WTC11 (cell line): ENCODE data around the gene C10orf71. TPM values are rescaled to one million over a fixed set of nuclear protein-coding genes. Genes with fewer than 3 reads are reported as not detected.

Experiments
- ATAC-seq: fragments of 200-7000 bp; cut with Tn5 transposase; 2 replicates; pipeline ENCODE4 v1.10.0; 2021; ENCODE audit warnings: mild to moderate bottlenecking, moderate library complexity
- CTCF ChIA-PET: fragments of 300-600 bp; sonication (Branson Sonifier 250); formaldehyde crosslinking; loops from one replicate; lab custom pipeline; 2021; ENCODE audit warnings: antibody characterized with exemption; lab: Charles Lee
- POLR2A ChIA-PET: fragments of 350-600 bp; sonication (Branson Sonifier 250); formaldehyde crosslinking; loops from one replicate; lab custom pipeline; 2021; ENCODE audit warnings: antibody characterized with exemption; lab: Charles Lee
- DNase-seq: peaks from one replicate; pipeline ENCODE4 v3.0.0; 2021; ENCODE audit warnings: low spot score
- H3K27ac Mint-ChIP-seq: 2 replicates; pipeline ENCODE4 v1.8.0; 2021; ENCODE audit warnings: mixed read lengths
- H3K27me3 Mint-ChIP-seq: 2 replicates; pipeline ENCODE4 v1.8.0; 2021; ENCODE audit warnings: low read depth, mild to moderate bottlenecking, moderate library complexity, mixed read lengths
- H3K36me3 Mint-ChIP-seq: 2 replicates; pipeline ENCODE4 v1.8.0; 2021; ENCODE audit warnings: mixed read lengths
- H3K4me1 Mint-ChIP-seq: 2 replicates; pipeline ENCODE4 v1.8.0; 2022; ENCODE audit warnings: mixed read lengths
- H3K4me3 Mint-ChIP-seq: 2 replicates; pipeline ENCODE4 v1.8.0; 2021; ENCODE audit warnings: mild to moderate bottlenecking, moderate library complexity, mixed read lengths
- H3K9me3 Mint-ChIP-seq: 2 replicates; pipeline ENCODE4 v1.8.0; 2021; ENCODE audit warnings: mixed read lengths
- ELF4 ChIP-seq: sonication (generic); formaldehyde crosslinking; IDR thresholded peaks from 2 replicates; pipeline ENCODE4 v1.8.1; 2022; ENCODE audit warnings: low read depth, mild to moderate bottlenecking, moderate library complexity, missing genetic modification reagents
- ESRRA ChIP-seq: sonication (generic); formaldehyde crosslinking; IDR thresholded peaks from 2 replicates; pipeline ENCODE4 v1.8.1; 2022; ENCODE audit warnings: mild to moderate bottlenecking, missing genetic modification reagents, borderline replicate concordance
- KAT7 ChIP-seq: sonication (generic); formaldehyde crosslinking; IDR thresholded peaks from 2 replicates; pipeline ENCODE4 v1.8.1; 2023; ENCODE audit warnings: missing genetic modification reagents, mild to moderate bottlenecking, borderline replicate concordance
- MYBL2 ChIP-seq: sonication (generic); formaldehyde crosslinking; IDR thresholded peaks from 2 replicates; pipeline ENCODE4 v1.8.1; 2023; ENCODE audit warnings: mild to moderate bottlenecking, moderate library complexity, missing genetic modification reagents
- NFATC4 ChIP-seq: fragments of 250-450 bp; sonication (Bioruptor Pico); IDR thresholded peaks from 2 replicates; pipeline ENCODE4 v1.9.0; 2021; ENCODE audit warnings: mild to moderate bottlenecking
- NR3C1 ChIP-seq: sonication (generic); formaldehyde crosslinking; conservative IDR thresholded peaks from 2 replicates; pipeline ENCODE4 v1.8.1; 2023; ENCODE audit warnings: low read depth, mild to moderate bottlenecking, missing genetic modification reagents
- SMAD4 ChIP-seq: sonication (generic); formaldehyde crosslinking; IDR thresholded peaks from 2 replicates; pipeline ENCODE4 v1.8.0; 2022; ENCODE audit warnings: mild to moderate bottlenecking, missing genetic modification reagents
- TP53 ChIP-seq: sonication (generic); formaldehyde crosslinking; IDR thresholded peaks from 2 replicates; pipeline ENCODE4 v1.8.1; 2023; ENCODE audit warnings: mild to moderate bottlenecking, missing genetic modification reagents
- ZNF219 ChIP-seq: sonication (generic); formaldehyde crosslinking; IDR thresholded peaks from 2 replicates; pipeline ENCODE4 v1.8.0; 2023; ENCODE audit warnings: missing genetic modification reagents, mild to moderate bottlenecking, borderline replicate concordance
- ZNF263 ChIP-seq: sonication (generic); formaldehyde crosslinking; IDR thresholded peaks from 2 replicates; pipeline ENCODE4 v1.8.1; 2022; ENCODE audit warnings: low read depth, mild to moderate bottlenecking, moderate library complexity, missing genetic modification reagents
- total RNA-seq: library from RNA; stranded (reverse); gene quantifications from 3 replicates; pipeline ENCODE4 v1.2.3, GENCODE V29; 2021
- TF ChIP-seq, protein P1 (sequence below): sonication (generic); formaldehyde crosslinking; IDR thresholded peaks from 2 replicates; pipeline ENCODE4 v1.8.0; 2022; ENCODE audit warnings: mild to moderate bottlenecking, missing genetic modification reagents
- TF ChIP-seq, protein P2 (sequence below): sonication (generic); formaldehyde crosslinking; IDR thresholded peaks from 2 replicates; pipeline ENCODE4 v1.8.1; 2023; ENCODE audit warnings: mild to moderate bottlenecking, missing genetic modification reagents, borderline replicate concordance
- TF ChIP-seq, protein P3 (sequence below): sonication (generic); formaldehyde crosslinking; IDR thresholded peaks from 2 replicates; pipeline ENCODE4 v1.8.1; 2023; ENCODE audit warnings: mild to moderate bottlenecking, missing genetic modification reagents, moderate library complexity
- TF ChIP-seq, protein P4 (sequence below): fragments of 250-450 bp; sonication (Bioruptor Pico); IDR thresholded peaks from 2 replicates; pipeline ENCODE4 v1.9.0; 2021; ENCODE audit warnings: mild to moderate bottlenecking
- TF ChIP-seq, protein P5 (sequence below): sonication (generic); formaldehyde crosslinking; IDR thresholded peaks from 2 replicates; pipeline ENCODE4 v1.8.0; 2022; ENCODE audit warnings: mild to moderate bottlenecking, missing genetic modification reagents
- TF ChIP-seq, protein P6 (sequence below): sonication (generic); formaldehyde crosslinking; IDR thresholded peaks from 2 replicates; pipeline ENCODE4 v1.8.0; 2023; ENCODE audit warnings: mild to moderate bottlenecking, missing genetic modification reagents
- TF ChIP-seq, protein P7 (sequence below): sonication (generic); formaldehyde crosslinking; IDR thresholded peaks from 2 replicates; pipeline ENCODE4 v1.8.1; 2022; ENCODE audit warnings: mild to moderate bottlenecking, missing genetic modification reagents, moderate library complexity, borderline replicate concordance

C10orf71 gene
- total RNA-seq, 1 experiment from 2014 or later, result not detected

DNA sequence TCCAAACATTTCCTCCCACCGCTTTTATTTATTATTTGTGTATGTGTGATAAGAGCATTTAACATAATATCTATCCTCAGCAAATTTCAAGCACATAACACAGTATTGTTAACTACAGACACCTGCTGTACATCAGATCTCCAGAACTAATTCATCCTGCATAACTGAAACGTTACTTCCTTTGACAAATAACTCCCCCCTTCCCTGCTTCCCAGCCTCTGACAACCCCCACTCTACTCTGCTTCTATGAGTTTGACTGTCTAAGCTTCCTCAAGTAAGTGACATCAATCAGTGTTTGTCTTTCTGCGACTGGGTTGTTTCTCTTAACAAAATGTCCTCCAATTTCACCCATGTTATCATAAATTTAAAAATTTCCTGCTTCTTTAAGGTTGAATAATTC lies 22.1 kb downstream of the C10orf71 start (continued):
- TF ChIP-seq, protein P1, sequence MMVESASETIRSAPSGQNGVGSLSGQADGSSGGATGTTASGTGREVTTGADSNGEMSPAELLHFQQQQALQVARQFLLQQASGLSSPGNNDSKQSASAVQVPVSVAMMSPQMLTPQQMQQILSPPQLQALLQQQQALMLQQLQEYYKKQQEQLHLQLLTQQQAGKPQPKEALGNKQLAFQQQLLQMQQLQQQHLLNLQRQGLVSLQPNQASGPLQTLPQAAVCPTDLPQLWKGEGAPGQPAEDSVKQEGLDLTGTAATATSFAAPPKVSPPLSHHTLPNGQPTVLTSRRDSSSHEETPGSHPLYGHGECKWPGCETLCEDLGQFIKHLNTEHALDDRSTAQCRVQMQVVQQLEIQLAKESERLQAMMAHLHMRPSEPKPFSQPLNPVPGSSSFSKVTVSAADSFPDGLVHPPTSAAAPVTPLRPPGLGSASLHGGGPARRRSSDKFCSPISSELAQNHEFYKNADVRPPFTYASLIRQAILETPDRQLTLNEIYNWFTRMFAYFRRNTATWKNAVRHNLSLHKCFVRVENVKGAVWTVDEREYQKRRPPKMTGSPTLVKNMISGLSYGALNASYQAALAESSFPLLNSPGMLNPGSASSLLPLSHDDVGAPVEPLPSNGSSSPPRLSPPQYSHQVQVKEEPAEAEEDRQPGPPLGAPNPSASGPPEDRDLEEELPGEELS (CRISPR knock-in tag), result no peak
- TF ChIP-seq, protein P2, sequence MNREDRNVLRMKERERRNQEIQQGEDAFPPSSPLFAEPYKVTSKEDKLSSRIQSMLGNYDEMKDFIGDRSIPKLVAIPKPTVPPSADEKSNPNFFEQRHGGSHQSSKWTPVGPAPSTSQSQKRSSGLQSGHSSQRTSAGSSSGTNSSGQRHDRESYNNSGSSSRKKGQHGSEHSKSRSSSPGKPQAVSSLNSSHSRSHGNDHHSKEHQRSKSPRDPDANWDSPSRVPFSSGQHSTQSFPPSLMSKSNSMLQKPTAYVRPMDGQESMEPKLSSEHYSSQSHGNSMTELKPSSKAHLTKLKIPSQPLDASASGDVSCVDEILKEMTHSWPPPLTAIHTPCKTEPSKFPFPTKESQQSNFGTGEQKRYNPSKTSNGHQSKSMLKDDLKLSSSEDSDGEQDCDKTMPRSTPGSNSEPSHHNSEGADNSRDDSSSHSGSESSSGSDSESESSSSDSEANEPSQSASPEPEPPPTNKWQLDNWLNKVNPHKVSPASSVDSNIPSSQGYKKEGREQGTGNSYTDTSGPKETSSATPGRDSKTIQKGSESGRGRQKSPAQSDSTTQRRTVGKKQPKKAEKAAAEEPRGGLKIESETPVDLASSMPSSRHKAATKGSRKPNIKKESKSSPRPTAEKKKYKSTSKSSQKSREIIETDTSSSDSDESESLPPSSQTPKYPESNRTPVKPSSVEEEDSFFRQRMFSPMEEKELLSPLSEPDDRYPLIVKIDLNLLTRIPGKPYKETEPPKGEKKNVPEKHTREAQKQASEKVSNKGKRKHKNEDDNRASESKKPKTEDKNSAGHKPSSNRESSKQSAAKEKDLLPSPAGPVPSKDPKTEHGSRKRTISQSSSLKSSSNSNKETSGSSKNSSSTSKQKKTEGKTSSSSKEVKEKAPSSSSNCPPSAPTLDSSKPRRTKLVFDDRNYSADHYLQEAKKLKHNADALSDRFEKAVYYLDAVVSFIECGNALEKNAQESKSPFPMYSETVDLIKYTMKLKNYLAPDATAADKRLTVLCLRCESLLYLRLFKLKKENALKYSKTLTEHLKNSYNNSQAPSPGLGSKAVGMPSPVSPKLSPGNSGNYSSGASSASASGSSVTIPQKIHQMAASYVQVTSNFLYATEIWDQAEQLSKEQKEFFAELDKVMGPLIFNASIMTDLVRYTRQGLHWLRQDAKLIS, result no peak
- no peak for TF ChIP-seq KAT7 (CRISPR knock-in tag)

DNA sequence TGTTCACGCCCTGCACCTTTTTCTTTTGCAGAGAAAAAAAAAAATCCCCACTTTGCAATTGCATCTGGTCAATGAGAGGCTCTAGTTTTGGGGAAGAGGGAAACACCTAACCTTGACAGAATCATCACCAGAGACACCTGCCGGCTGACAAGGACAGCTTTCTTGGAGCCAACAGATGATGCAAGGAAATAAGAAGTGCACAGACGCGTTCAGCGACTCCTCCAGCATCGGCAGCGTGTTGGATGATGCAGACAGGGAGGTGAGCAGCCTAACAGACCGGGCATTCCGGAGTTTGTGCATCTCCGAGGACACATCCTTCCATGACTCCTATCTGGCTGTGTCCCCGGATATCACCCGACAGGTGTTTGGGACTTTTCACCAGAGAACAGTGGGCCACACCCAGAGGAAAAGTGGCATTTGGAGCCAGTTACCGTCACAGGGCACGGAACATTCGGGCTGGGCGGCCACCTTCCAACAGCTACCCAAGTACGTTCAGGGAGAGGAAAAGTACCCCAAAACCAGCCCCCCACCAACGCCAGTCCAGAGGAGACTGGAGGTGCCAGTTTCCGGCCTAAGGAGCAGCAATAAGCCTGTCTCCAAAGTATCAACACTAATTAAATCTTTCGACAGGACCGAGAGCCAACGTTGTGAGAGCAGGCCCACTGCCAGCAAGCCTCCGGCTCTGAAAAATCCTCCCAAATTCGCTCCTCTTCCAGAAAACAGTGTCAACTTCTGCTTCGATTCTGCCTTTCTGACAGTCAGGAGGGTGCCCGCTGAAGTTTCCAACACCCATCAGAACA lies 23.6 kb downstream of the C10orf71 start:
- TF ChIP-seq, protein P3, sequence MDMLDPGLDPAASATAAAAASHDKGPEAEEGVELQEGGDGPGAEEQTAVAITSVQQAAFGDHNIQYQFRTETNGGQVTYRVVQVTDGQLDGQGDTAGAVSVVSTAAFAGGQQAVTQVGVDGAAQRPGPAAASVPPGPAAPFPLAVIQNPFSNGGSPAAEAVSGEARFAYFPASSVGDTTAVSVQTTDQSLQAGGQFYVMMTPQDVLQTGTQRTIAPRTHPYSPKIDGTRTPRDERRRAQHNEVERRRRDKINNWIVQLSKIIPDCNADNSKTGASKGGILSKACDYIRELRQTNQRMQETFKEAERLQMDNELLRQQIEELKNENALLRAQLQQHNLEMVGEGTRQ, result no peak
- TF ChIP-seq ZNF219 (CRISPR knock-in tag) (no peak), NFATC4 (CRISPR knock-in tag) (no peak), ELF4 (no peak), TP53 (CRISPR knock-in tag) (no peak), ZNF263 (no peak), NR3C1 (CRISPR knock-in tag) (no peak), MYBL2 (CRISPR knock-in tag) (no peak), ESRRA (CRISPR knock-in tag) (no peak), SMAD4 (CRISPR knock-in tag) (no peak)
- TF ChIP-seq, protein P4, sequence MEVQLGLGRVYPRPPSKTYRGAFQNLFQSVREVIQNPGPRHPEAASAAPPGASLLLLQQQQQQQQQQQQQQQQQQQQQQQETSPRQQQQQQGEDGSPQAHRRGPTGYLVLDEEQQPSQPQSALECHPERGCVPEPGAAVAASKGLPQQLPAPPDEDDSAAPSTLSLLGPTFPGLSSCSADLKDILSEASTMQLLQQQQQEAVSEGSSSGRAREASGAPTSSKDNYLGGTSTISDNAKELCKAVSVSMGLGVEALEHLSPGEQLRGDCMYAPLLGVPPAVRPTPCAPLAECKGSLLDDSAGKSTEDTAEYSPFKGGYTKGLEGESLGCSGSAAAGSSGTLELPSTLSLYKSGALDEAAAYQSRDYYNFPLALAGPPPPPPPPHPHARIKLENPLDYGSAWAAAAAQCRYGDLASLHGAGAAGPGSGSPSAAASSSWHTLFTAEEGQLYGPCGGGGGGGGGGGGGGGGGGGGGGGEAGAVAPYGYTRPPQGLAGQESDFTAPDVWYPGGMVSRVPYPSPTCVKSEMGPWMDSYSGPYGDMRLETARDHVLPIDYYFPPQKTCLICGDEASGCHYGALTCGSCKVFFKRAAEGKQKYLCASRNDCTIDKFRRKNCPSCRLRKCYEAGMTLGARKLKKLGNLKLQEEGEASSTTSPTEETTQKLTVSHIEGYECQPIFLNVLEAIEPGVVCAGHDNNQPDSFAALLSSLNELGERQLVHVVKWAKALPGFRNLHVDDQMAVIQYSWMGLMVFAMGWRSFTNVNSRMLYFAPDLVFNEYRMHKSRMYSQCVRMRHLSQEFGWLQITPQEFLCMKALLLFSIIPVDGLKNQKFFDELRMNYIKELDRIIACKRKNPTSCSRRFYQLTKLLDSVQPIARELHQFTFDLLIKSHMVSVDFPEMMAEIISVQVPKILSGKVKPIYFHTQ (CRISPR knock-in tag), result no peak
- TF ChIP-seq, protein P5, sequence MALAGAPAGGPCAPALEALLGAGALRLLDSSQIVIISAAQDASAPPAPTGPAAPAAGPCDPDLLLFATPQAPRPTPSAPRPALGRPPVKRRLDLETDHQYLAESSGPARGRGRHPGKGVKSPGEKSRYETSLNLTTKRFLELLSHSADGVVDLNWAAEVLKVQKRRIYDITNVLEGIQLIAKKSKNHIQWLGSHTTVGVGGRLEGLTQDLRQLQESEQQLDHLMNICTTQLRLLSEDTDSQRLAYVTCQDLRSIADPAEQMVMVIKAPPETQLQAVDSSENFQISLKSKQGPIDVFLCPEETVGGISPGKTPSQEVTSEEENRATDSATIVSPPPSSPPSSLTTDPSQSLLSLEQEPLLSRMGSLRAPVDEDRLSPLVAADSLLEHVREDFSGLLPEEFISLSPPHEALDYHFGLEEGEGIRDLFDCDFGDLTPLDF (CRISPR knock-in tag), result no peak
- TF ChIP-seq, protein P6, sequence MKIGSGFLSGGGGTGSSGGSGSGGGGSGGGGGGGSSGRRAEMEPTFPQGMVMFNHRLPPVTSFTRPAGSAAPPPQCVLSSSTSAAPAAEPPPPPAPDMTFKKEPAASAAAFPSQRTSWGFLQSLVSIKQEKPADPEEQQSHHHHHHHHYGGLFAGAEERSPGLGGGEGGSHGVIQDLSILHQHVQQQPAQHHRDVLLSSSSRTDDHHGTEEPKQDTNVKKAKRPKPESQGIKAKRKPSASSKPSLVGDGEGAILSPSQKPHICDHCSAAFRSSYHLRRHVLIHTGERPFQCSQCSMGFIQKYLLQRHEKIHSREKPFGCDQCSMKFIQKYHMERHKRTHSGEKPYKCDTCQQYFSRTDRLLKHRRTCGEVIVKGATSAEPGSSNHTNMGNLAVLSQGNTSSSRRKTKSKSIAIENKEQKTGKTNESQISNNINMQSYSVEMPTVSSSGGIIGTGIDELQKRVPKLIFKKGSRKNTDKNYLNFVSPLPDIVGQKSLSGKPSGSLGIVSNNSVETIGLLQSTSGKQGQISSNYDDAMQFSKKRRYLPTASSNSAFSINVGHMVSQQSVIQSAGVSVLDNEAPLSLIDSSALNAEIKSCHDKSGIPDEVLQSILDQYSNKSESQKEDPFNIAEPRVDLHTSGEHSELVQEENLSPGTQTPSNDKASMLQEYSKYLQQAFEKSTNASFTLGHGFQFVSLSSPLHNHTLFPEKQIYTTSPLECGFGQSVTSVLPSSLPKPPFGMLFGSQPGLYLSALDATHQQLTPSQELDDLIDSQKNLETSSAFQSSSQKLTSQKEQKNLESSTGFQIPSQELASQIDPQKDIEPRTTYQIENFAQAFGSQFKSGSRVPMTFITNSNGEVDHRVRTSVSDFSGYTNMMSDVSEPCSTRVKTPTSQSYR, result no peak
- TF ChIP-seq, protein P7, sequence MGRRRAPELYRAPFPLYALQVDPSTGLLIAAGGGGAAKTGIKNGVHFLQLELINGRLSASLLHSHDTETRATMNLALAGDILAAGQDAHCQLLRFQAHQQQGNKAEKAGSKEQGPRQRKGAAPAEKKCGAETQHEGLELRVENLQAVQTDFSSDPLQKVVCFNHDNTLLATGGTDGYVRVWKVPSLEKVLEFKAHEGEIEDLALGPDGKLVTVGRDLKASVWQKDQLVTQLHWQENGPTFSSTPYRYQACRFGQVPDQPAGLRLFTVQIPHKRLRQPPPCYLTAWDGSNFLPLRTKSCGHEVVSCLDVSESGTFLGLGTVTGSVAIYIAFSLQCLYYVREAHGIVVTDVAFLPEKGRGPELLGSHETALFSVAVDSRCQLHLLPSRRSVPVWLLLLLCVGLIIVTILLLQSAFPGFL (CRISPR knock-in tag), result no peak
- H3K4me1 Mint-ChIP-seq, result no peaks in the 10 kb centered on the region; the same call in 1 of the 2 replicates
- H3K27me3 Mint-ChIP-seq, result no peaks in the 10 kb centered on the region
- ChIA-PET POLR2A (no interaction called here), CTCF (interaction anchor here (1.2 to 3.9 kb wide), 3 partner anchors 16 to 85 kb away, joined by 3 to 44 read pairs (median 4); no protein-coding TSS in a partner anchor)
- H3K36me3 Mint-ChIP-seq, result no peaks in the 10 kb centered on the region
- H3K4me3 Mint-ChIP-seq, result no peak overlapping the region
- no peak overlapping the region for H3K27ac Mint-ChIP-seq
- H3K9me3 Mint-ChIP-seq, result no peaks in the 10 kb centered on the region
- no peak for DNase-seq
- ATAC-seq, result no peak
